Endothelial cell of umbilical vein (primary cell): ENCODE measurements around the gene LCNL1. TPM values are rescaled to one million over a fixed set of nuclear protein-coding genes. Genes with fewer than 3 reads are reported as not detected.
A peak's percentile ranks its signal among the peaks of the same experiment; 100 is the strongest.

ENCODE experiments used
- BruUV-seq: library from RNA; stranded (reverse); fragments of 400-500 nt; replicated peaks from 2 replicates; lab custom pipeline; 2021; lab: Mats Ljungman, UMichigan
- CTCF ChIA-PET: fragments of 300-600, 350-600 bp; sonication (Branson Sonifier 250); formaldehyde crosslinking; loops from one replicate; lab custom pipeline; 2021; ENCODE audit warnings: antibody characterized with exemption, inconsistent platforms; lab: Charles Lee
- POLR2A ChIA-PET: fragments of 300-600, 350-600 bp; sonication (Branson Sonifier 250); formaldehyde crosslinking; loops from one replicate; lab custom pipeline; 2021; ENCODE audit warnings: antibody characterized with exemption, inconsistent platforms; lab: Charles Lee
- DNase-seq: peaks from one replicate; pipeline ENCODE4 v3.0.0-alpha.2; 2011; ENCODE audit warnings: low read depth, low spot score
- FAIRE-seq: peaks from 2 replicates; lab custom pipeline; 2011; peaks lifted over from hg19 to GRCh38; lab: Jason Lieb, UNC
- H2AFZ ChIP-seq: 2 replicates; pipeline ENCODE4 v1.6.0; 2012; ENCODE audit warnings: low read depth, low read length, control low read depth, inconsistent platforms
- H3K27ac ChIP-seq: 2 replicates; pipeline ENCODE4 v1.5.1; 2011; ENCODE audit warnings: low read depth, mild to moderate bottlenecking, control low read depth, low read length, moderate library complexity; ENCODE audit not compliant: insufficient read depth
- H3K27me3 ChIP-seq, 2 experiments: 2 replicates each; pipeline versions ENCODE4 v1.6.0 to v1.6.1; 2011; ENCODE audit warnings: low read length in 2 of 2, mixed read lengths in 1 of 2; ENCODE audit not compliant: control insufficient read depth in 2 of 2, insufficient read depth in 2 of 2
- H3K36me3 ChIP-seq, 2 experiments: 2 replicates in 1 of 2; 3 replicates in 1 of 2; pipeline ENCODE4 v1.5.1; 2011; ENCODE audit warnings: low read length in 2 of 2, mild to moderate bottlenecking in 1 of 2, moderate library complexity in 1 of 2; ENCODE audit not compliant: control insufficient read depth in 2 of 2, insufficient read depth in 2 of 2; ENCODE audit errors: extremely low read depth in 1 of 2
- H3K4me1 ChIP-seq: 3 replicates; pipeline ENCODE4 v1.5.1; 2011; ENCODE audit warnings: mild to moderate bottlenecking, low read length; ENCODE audit not compliant: control insufficient read depth, insufficient read depth; ENCODE audit errors: extremely low read depth
- H3K4me2 ChIP-seq: 2 replicates; pipeline ENCODE4 v1.6.1; 2011; ENCODE audit warnings: low read length, control low read depth, mixed read lengths; ENCODE audit not compliant: insufficient read depth
- H3K4me3 ChIP-seq, 3 experiments: fragments of 200-600 bp in 1 of 3; sonication (generic), shearing (Covaris generic) in 1 of 3; replicated peaks in 1 of 3; 2 replicates each; pipeline ENCODE4 v1.5.1; 2011 to 2016; ENCODE audit warnings: control low read depth in 3 of 3, low read length in 3 of 3, mild to moderate bottlenecking in 2 of 3, inconsistent platforms in 1 of 3, low read depth in 1 of 3, moderate library complexity in 1 of 3; ENCODE audit not compliant: insufficient read depth in 1 of 3
- H3K79me2 ChIP-seq: 2 replicates; pipeline ENCODE4 v1.6.0; 2012; ENCODE audit warnings: low read length, inconsistent platforms; ENCODE audit not compliant: control insufficient read depth, insufficient read depth
- H3K9ac ChIP-seq: replicated peaks from 2 replicates; pipeline ENCODE3; 2011; ENCODE audit warnings: low read length, control low read depth; ENCODE audit not compliant: insufficient read depth; ENCODE audit errors: extremely low read depth
- H3K9me1 ChIP-seq: replicated peaks from 3 replicates; pipeline ENCODE4 v1.6.0; 2011; ENCODE audit warnings: mild to moderate bottlenecking, low read length; ENCODE audit not compliant: control insufficient read depth, insufficient read depth; ENCODE audit errors: extremely low read depth
- H3K9me3 ChIP-seq: replicated peaks from 2 replicates; pipeline ENCODE4 v1.5.1; 2012; ENCODE audit warnings: low read length, inconsistent platforms; ENCODE audit not compliant: control insufficient read depth, insufficient read depth
- H4K20me1 ChIP-seq: replicated peaks from 2 replicates; pipeline ENCODE3; 2011; ENCODE audit warnings: mild to moderate bottlenecking, low read length; ENCODE audit not compliant: control insufficient read depth, insufficient read depth; ENCODE audit errors: extremely low read depth
- EZH2 ChIP-seq: IDR thresholded peaks from 2 replicates; pipeline ENCODE4 v1.6.1; 2012; ENCODE audit warnings: borderline replicate concordance, low read depth, mild to moderate bottlenecking, moderate library complexity, low read length, inconsistent platforms; ENCODE audit not compliant: severe bottlenecking
- FOS ChIP-seq: IDR thresholded peaks from 2 replicates; pipeline ENCODE4 v1.6.1; 2011; ENCODE audit warnings: mild to moderate bottlenecking, low read length, moderate library complexity, borderline replicate concordance; ENCODE audit not compliant: insufficient read depth
- GATA2 ChIP-seq: IDR thresholded peaks from 2 replicates; pipeline ENCODE4 v1.7.0; 2011; ENCODE audit warnings: low read depth, mild to moderate bottlenecking, moderate library complexity, mixed read lengths, low read length; ENCODE audit not compliant: insufficient read length, insufficient read depth
- JUN ChIP-seq: IDR thresholded peaks from 2 replicates; pipeline ENCODE4 v1.6.1; 2011; ENCODE audit warnings: borderline replicate concordance, low read depth; ENCODE audit not compliant: insufficient read length, insufficient read depth
- MAX ChIP-seq: IDR thresholded peaks from 2 replicates; pipeline ENCODE4 v1.6.1; 2011; ENCODE audit not compliant: insufficient read depth, insufficient read length
- POLR2A ChIP-seq: IDR thresholded peaks from 2 replicates; pipeline ENCODE4 v1.6.1; 2012; ENCODE audit warnings: low read depth, mild to moderate bottlenecking, control low read depth, low read length
- POLR2AphosphoS5 ChIP-seq: IDR thresholded peaks from 2 replicates; pipeline ENCODE4 v1.6.1; 2012; ENCODE audit warnings: low read depth, mild to moderate bottlenecking, control low read depth, low read length, moderate library complexity; ENCODE audit not compliant: insufficient read depth
- dilution Hi-C: fragments of 300-500 bp; cut with MboI; formaldehyde crosslinking; loops from one replicate; pipeline ENCODE4 v1.15.0; 2019; ENCODE audit warnings: low sequenced_read_pairs; ENCODE audit not compliant: extremely low pct_ligation_motif_present
- intact Hi-C: fragments of 100-400 bp; cut with micrococcal nuclease; formaldehyde crosslinking; loops from one replicate; pipeline ENCODE4 v1.10.0; 2022
- polyA plus RNA-seq, 4 experiments: library from polyadenylated mRNA; depleted of rRNA in 3 of 4; stranded (reverse) in 3 of 4; unstranded in 1 of 4; fragments of >200 nt; gene quantifications; 2 replicates each; pipeline versions ENCODE4 v1.2.1 to v1.2.3, GENCODE V29; 2011 to 2012; ENCODE audit warnings: missing spikeins in 1 of 4
- total RNA-seq: library from RNA; stranded (reverse); gene quantifications from 2 replicates; pipeline ENCODE4 v1.2.3, GENCODE V29; 2021

The LCNL1 gene
- total and polyA plus RNA-seq, 2 donors (not counting 3 experiments of a cell fraction or from before 2014, with no cell fraction given): not detected

DNA sequence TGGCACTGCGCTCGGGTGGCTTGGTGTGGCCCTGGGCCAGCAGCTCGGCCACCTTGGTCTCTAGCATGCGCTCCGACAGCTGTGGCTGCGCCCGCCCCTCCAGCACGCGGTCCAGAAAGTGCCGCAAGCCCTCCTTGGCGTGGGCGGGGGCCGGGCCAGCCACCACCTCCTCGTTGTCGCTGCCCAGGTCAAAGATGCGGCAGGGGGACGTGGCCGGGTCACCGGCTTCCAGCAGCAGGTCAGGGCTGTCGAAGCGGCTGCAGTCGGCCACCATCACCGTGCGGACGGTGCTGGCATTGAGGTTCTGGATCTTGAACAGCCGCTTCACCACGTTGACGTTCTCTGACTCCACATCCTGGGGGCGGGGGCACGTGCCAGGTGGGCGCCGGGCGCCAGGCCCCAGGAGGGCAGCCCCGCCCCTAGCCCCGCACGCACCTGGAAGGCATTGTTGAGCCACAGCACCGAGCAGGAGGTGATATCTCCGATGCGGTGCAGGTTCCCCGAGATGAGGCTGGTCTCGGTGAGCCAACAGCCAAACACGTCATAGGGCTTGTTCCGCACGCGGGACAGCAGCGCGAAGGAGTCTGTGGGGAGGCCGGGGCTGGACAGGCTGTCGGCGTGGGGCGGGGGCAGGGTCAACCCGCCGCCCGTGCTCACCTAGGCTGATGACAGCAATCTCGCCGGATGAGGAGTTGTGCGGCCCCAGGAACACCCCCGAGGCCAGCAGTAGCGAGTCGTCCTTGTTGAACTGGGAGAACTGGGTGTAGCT lies 40.5 kb upstream of the LCNL1 start:
- peaks cover 26% of the 10 kb centered on the region for H3K79me2 ChIP-seq
- no peaks in the 10 kb centered on the region for H3K27me3 ChIP-seq
- no peak overlapping the region for H3K27ac ChIP-seq
- no peak overlapping the region for H3K4me2 ChIP-seq
- ChIA-PET POLR2A (no interaction called here), CTCF (interaction anchor here (1.0 kb wide), 1 partner anchor 87 kb away, joined by 3 read pairs; no protein-coding TSS in a partner anchor)
- FAIRE-seq (no peak), DNase-seq (no peak)
- BruUV-seq: TSS peak; percentile 24
- H2AFZ ChIP-seq: no peak overlapping the region
- dilution Hi-C loops: loop anchor here (25.0 kb wide), 1 partner anchor 130 kb away; the partner anchor contains the start of gene RABL6
- intact Hi-C loops: loop anchor here (5.0 kb wide), 1 partner anchor 55 kb away; the partner anchor contains the start of gene TRAF2
- no peaks in the 10 kb centered on the region for H3K9me3 ChIP-seq
- no peaks in the 10 kb centered on the region for H3K9me1 ChIP-seq
- no peaks in the 10 kb centered on the region for H3K4me1 ChIP-seq
- H3K9ac ChIP-seq: no peak overlapping the region
- TF ChIP-seq GATA2 (no peak), EZH2 (no peak), POLR2A (no peak), POLR2AphosphoS5 (no peak), JUN (no peak), MAX (no peak), FOS (no peak)
- no peak overlapping the region for H3K4me3 ChIP-seq
- no peaks in the 10 kb centered on the region for H4K20me1 ChIP-seq
- H3K36me3 ChIP-seq: peaks cover 2 to 30% of the 10 kb centered on the region in 2 experiments
